ENCODE results near the gene GCSAM. TPM values are rescaled to one million over a fixed set of nuclear protein-coding genes. Genes with fewer than 3 reads are reported as not detected.
"Not testable (repeated sequence)": the region's sequence is repeated elsewhere in the genome, so short reads cannot be mapped to it uniquely, and the experiment has no call there.

The GCSAM gene
- total RNA-seq, 1 experiment from 2014 or later, result not detected

DNA sequence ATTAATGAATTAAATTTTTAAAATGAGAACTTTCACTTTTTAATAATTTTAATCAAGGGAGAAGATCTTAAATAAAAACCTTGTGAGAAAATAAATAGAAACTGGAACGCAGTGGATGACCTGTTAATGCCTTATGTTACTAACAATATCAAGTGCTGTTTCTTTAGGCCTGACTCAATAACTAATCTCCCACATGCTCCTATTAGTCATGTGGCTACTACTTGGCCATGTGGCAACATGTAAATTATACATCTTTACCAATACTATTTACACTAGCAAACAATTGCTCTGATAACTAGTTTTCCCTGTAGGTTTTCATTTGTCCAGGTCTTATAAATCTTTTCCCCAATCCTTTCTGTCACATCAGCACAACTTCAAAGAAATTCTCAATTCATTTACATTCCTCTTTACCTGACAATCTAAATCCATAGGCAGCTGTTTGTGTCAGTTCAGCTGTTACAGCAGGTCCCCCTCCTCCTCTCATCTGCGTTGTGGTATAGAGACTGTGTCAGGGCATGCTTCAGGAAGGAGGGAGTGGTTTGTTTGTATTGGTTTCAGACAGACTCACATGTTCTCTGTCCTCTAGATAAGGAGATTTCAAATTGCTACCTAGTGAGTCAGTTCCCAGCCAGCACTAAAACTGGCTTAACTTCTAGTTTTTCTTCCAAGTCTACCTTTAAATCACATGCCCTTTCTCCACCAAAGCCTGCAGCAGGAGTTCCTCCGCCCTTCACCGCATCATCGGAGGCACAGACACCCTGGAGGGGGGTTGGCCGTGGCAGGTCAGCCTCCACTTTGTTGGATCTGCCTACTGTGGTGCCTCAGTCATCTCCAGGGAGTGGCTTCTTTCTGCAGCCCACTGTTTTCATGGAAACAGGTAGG, 58.2 kb downstream of the GCSAM start:
- Histone ChIP-seq H3K27ac (peak overlapping the region; percentile 78), H3K27me3 (ENCODE audit: insufficient read depth, low read depth) (no peaks in the 10 kb centered on the region), H3K9me3 (ENCODE audit: insufficient read depth, low read depth) (peaks cover 5% of the 10 kb centered on the region; the same call in 1 of the 2 replicates), H3K4me3 (peak overlapping the region; percentile 35; the same call in 1 of the 2 replicates), H3K9me2 (ENCODE audit: insufficient read depth) (no peaks in the 10 kb centered on the region), H3K79me2 (ENCODE audit: low read depth) (no peaks in the 10 kb centered on the region), H3K36me3 (ENCODE audit: low read depth) (no peaks in the 10 kb centered on the region), H3F3A (ENCODE audit: insufficient read depth, low read depth) (peaks cover 26% of the 10 kb centered on the region), H2AFZ (peak overlapping the region; percentile 49), H4K20me1 (ENCODE audit: insufficient read depth) (no peaks in the 10 kb centered on the region), H3K4me2 (peak overlapping the region; percentile 70), H3K4me1 (replicated peaks; ENCODE audit: insufficient read depth) (peaks cover 28% of the 10 kb centered on the region)
- intact Hi-C loops (cut with micrococcal nuclease; ENCODE audit: unreplicated experiment), result loop anchor here (1.0 to 10.0 kb wide), 5 partner anchors 11 to 481 kb away; partner anchors contain the start of genes C3orf52 and PHLDB2
- CTCF ChIA-PET, result no interaction called here
- POLR2A ChIA-PET (ENCODE audit: unreplicated experiment), result interaction anchor here (0.6 kb wide), 1 partner anchor 83 kb away, joined by 3 read pairs; no protein-coding TSS in a partner anchor
- no peak for TF ChIP-seq EZH2 (IDR thresholded peaks at IDR 0.05; ENCODE audit: low read depth)
- TF ChIP-seq CTCF (conservative IDR thresholded peaks at IDR 0.05), result no peak
- no TSS peak for BruUV-seq (replicated peaks)
- peak; percentile 94 to 100 for DNase-seq

DNA sequence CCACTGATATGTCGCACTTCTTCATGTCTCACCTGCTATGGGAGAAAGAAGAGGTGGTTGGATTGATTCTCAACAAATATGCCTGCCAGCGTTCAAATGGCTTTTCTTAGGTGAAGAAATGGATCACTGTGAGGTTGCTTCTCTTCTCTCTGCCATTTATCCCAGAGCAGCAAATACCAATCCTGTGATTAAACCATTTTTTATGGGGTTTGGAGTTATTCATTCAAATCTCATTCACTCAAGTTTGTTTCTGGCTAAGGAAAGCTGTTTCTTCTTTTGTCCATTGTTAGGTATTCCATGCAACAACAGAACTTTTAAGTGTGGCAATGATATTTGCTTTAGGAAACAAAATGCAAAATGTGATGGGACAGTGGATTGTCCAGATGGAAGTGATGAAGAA, 59.0 kb downstream of the GCSAM start:
- H3K4me2 ChIP-seq, result peak overlapping the region; percentile 70
- H3K27ac ChIP-seq, result peak overlapping the region; percentile 78
- H2AFZ ChIP-seq, result no peak overlapping the region
- no peaks in the 10 kb centered on the region for H3K9me2 ChIP-seq (ENCODE audit: insufficient read depth)
- no peaks in the 10 kb centered on the region for H3K27me3 ChIP-seq (ENCODE audit: insufficient read depth, low read depth)
- POLR2A ChIA-PET (ENCODE audit: unreplicated experiment), result no interaction called here
- TF ChIP-seq CTCF (conservative IDR thresholded peaks at IDR 0.05), result no peak
- no peak for TF ChIP-seq EZH2 (IDR thresholded peaks at IDR 0.05; ENCODE audit: low read depth)
- peak in 1 of 2 experiments; percentile 63 for DNase-seq
- intact Hi-C loops (cut with micrococcal nuclease; ENCODE audit: unreplicated experiment), result loop anchor here (2.0 to 10.0 kb wide), 2 partner anchors 219 to 397 kb away; partner anchors contain the start of gene PHLDB2
- H3K4me1 ChIP-seq (replicated peaks; ENCODE audit: insufficient read depth), result peaks cover 28% of the 10 kb centered on the region
- no TSS peak for BruUV-seq (replicated peaks)
- peaks cover 5% of the 10 kb centered on the region; the same call in 1 of the 2 replicates for H3K9me3 ChIP-seq (ENCODE audit: insufficient read depth, low read depth)
- H3K36me3 ChIP-seq (ENCODE audit: low read depth), result no peaks in the 10 kb centered on the region
- peak overlapping the region; percentile 12; the same call in 1 of the 2 replicates for H3K4me3 ChIP-seq
- no peaks in the 10 kb centered on the region for H3K79me2 ChIP-seq (ENCODE audit: low read depth)
- H4K20me1 ChIP-seq (ENCODE audit: insufficient read depth), result no peaks in the 10 kb centered on the region
- CTCF ChIA-PET, result no interaction called here
- peaks cover 26% of the 10 kb centered on the region for H3F3A ChIP-seq (ENCODE audit: insufficient read depth, low read depth)

- H2AFZ ChIP-seq; H3K9me2 ChIP-seq (ENCODE audit: insufficient read depth); H3K79me2 ChIP-seq (ENCODE audit: low read depth); BruUV-seq (replicated peaks); POLR2A ChIA-PET (ENCODE audit: unreplicated experiment); H3K4me3 ChIP-seq; H4K20me1 ChIP-seq (ENCODE audit: insufficient read depth); H3K4me2 ChIP-seq; CTCF ChIA-PET; DNase-seq; H3K9me3 ChIP-seq (ENCODE audit: insufficient read depth, low read depth); H3K36me3 ChIP-seq (ENCODE audit: low read depth); H3K27ac ChIP-seq; H3K27me3 ChIP-seq (ENCODE audit: insufficient read depth, low read depth): not testable (repeated sequence)
- intact Hi-C loops (cut with micrococcal nuclease; ENCODE audit: unreplicated experiment), result loop anchor here (10.0 kb wide), 1 partner anchor 218 kb away; the partner anchor contains the start of gene PHLDB2
- Histone ChIP-seq H3F3A (ENCODE audit: insufficient read depth, low read depth) (peaks cover 26% of the 10 kb centered on the region), H3K4me1 (replicated peaks; ENCODE audit: insufficient read depth) (peaks cover 28% of the 10 kb centered on the region)
Observed at GRCh38 chr3:112072387-112073060, 60.5 kb downstream of the GCSAM start.

Small RNAs within 50 kb of the gene (microRNA-seq; reads per million reads assigned to microRNA genes)
- gene MIR567 (ENCODE audit: borderline number of aligned reads, borderline replicate concordance), result not detected

Other genes starting within 250 kb of the GCSAM start
- gene ABHD10, start 154.2 kb downstream of the GCSAM start, total RNA-seq (2021), result 57.4 and 57.6 TPM in 2 replicates
- gene TAGLN3, start 134.3 kb downstream of the GCSAM start, total RNA-seq (2021), result not detected in 2 replicates
- gene TMPRSS7, start 98.5 kb downstream of the GCSAM start, total RNA-seq (2021), result 0.23 TPM in 1 of 2 replicates, not detected in the other
- gene C3orf52, start 46.9 kb downstream of the GCSAM start, total RNA-seq (2021), result 7.5 and 9.9 TPM in 2 replicates
- not detected in 2 replicates for gene SLC9C1, start 161.0 kb upstream of the GCSAM start, total RNA-seq (2021)
- gene CD200, start 199.9 kb upstream of the GCSAM start, total RNA-seq (2021), result 1.9 and 4.0 TPM in 2 replicates